ENCODE data around the gene PFKFB2.
A peak's percentile ranks its signal among the peaks of the same experiment; 100 is the strongest.

PFKFB2 gene

GRCh38 chr1:207052911-207053769, at the start of gene PFKFB2:
TSS of gene PFKFB2 (plus strand) at chr1:207053275. CDS start at chr1:207054718, 1,443 bp downstream.
- no peak for DNase-seq (ENCODE audit: low read depth)

GRCh38 chr1:207004931-207005830, 47.9 kb upstream of the PFKFB2 start:
- peak; percentile 57 for DNase-seq (ENCODE audit: low read depth)

GRCh38 chr1:207006083-207006482, 47.0 kb upstream of the PFKFB2 start:
- DNase-seq (ENCODE audit: low read depth), result no peak

- DNase-seq (ENCODE audit: low read depth), result no peak
These were observed 46.2 kb upstream of the PFKFB2 start for GRCh38 chr1:207006914-207007313.

GRCh38 chr1:207007352-207008033, 45.6 kb upstream of the PFKFB2 start:
- DNase-seq (ENCODE audit: low read depth), result peak; percentile 83

GRCh38 chr1:207009182-207009850, 43.8 kb upstream of the PFKFB2 start:
- no peak for DNase-seq (ENCODE audit: low read depth)

- DNase-seq (ENCODE audit: low read depth), result no peak
These were observed 43.1 kb upstream of the PFKFB2 start for GRCh38 chr1:207009945-207010344.

GRCh38 chr1:207010726-207011125, 42.3 kb upstream of the PFKFB2 start:
- no peak for DNase-seq (ENCODE audit: low read depth)

- no peak for DNase-seq (ENCODE audit: low read depth)
These were observed 39.6 kb upstream of the PFKFB2 start for GRCh38 chr1:207013321-207014085.

- DNase-seq (ENCODE audit: low read depth), result no peak
These were observed 38.3 kb upstream of the PFKFB2 start for GRCh38 chr1:207014728-207015127.

GRCh38 chr1:207015791-207016190, 37.3 kb upstream of the PFKFB2 start:
- no peak for DNase-seq (ENCODE audit: low read depth)

GRCh38 chr1:207017615-207018559, 35.2 kb upstream of the PFKFB2 start:
- no peak for DNase-seq (ENCODE audit: low read depth)

GRCh38 chr1:207018707-207019106, 34.4 kb upstream of the PFKFB2 start:
- no peak for DNase-seq (ENCODE audit: low read depth)

GRCh38 chr1:207019161-207019560, 33.9 kb upstream of the PFKFB2 start:
- no peak for DNase-seq (ENCODE audit: low read depth)

- no peak for DNase-seq (ENCODE audit: low read depth)
These were observed 33.4 kb upstream of the PFKFB2 start for GRCh38 chr1:207019661-207020060.

GRCh38 chr1:207020065-207020708, 32.9 kb upstream of the PFKFB2 start:
- no peak for DNase-seq (ENCODE audit: low read depth)

- DNase-seq (ENCODE audit: low read depth), result no peak
These were observed 32.4 kb upstream of the PFKFB2 start for GRCh38 chr1:207020709-207021107.

- DNase-seq (ENCODE audit: low read depth), result no peak
These were observed 31.8 kb upstream of the PFKFB2 start for GRCh38 chr1:207021139-207021861.
